H1 (cell line): Measurements from ENCODE around the gene TPMT. TPM values are rescaled to one million over a fixed set of nuclear protein-coding genes. Genes with fewer than 3 reads are reported as not detected.

Experiments
- EGR1 ChIP-seq: IDR thresholded peaks from 2 replicates; pipeline ENCODE4 v1.6.1; 2011; ENCODE audit warnings: low read depth, low read length, borderline replicate concordance
- EP300 ChIP-seq, 2 experiments: IDR thresholded peaks; 1 replicate in 1 of 2; 2 replicates in 1 of 2; pipeline ENCODE4 v1.6.1; 2011 to 2012; ENCODE audit warnings: low read depth in 2 of 2, low read length in 2 of 2, mild to moderate bottlenecking in 2 of 2, borderline replicate concordance in 1 of 2, inconsistent platforms in 1 of 2, moderate library complexity in 1 of 2
- polyA plus RNA-seq, 7 experiments: library from polyadenylated mRNA; depleted of rRNA in 3 of 7; stranded (reverse) in 5 of 7; unstranded in 2 of 7; fragments of >200 nt in 5 of 7; fragments of 200-250 nt in 2 of 7; gene quantifications; 1 replicate in 5 of 7; 2 replicates in 1 of 7; 4 replicates in 1 of 7; pipeline versions ENCODE4 v1.2.1 to v1.2.3, GENCODE V29; 2011 to 2013; ENCODE audit warnings: missing spikeins in 2 of 7, mixed read lengths in 2 of 7
- total RNA-seq: library from RNA; stranded (reverse); fragmentation: NEBNext Ultra II Directional; extraction: Animal tissue kit (Norgen Biotek cat#: 25700); gene quantifications from 2 replicates; pipeline ENCODE4 v1.2.1, GENCODE V29; 2021
- TF ChIP-seq, protein P1 (sequence below): IDR thresholded peaks from 2 replicates; pipeline ENCODE4 v1.6.1; 2012; ENCODE audit warnings: inconsistent platforms

The TPMT gene
- total and polyA plus RNA-seq, 2 of the 8 experiments (the other 6 are each of a cell fraction or from before 2014, with no cell fraction given): 12.3 to 17.2 TPM

DNA sequence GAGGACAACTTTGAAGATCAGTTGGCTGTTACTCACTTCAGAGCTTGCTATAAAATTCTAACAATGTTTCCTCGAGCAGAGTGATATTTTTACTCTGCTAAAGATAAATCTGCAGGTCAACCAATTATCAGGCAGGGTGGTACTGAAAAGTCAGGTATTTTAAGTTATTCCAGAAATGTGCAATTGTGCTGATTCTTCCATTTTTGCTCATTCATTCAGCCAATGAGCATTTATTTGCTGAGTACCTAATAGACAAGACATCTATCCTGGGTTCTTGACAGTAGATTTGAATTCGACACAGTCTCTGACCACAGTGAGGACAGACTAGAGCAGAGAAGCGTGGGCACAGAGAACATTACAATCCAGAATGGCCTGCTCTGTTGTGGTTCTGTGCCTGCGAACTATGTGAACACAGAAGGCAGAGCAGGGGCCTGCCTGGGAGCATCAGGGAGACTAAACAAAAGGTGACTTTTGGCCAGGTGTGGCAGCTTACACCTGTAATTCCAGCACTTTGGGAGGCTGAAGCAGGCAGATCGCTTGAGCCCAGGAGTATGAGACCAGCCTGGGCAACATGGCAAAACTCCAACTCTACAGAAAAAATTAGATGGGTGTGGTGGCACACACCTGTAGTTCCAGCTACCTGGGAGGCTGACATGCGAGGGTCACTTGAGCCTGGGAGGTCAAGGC, 14.8 kb downstream of the TPMT start (continued):
- TF ChIP-seq, protein P1, sequence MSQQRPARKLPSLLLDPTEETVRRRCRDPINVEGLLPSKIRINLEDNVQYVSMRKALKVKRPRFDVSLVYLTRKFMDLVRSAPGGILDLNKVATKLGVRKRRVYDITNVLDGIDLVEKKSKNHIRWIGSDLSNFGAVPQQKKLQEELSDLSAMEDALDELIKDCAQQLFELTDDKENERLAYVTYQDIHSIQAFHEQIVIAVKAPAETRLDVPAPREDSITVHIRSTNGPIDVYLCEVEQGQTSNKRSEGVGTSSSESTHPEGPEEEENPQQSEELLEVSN: no peak
- TF ChIP-seq EGR1 (no peak), EP300 (IDR thresholded peaks at IDR 0.05; ENCODE audit: borderline replicate concordance in 1 of 2, low read depth in 2 of 2, low read length in 2 of 2) (no peak)
